ENCODE results near the gene TLR9. TPM values are rescaled to one million over a fixed set of nuclear protein-coding genes. Genes with fewer than 3 reads are reported as not detected.

The TLR9 gene
- total RNA-seq, 5 donors from 2014 or later (not counting 1 experiment from before 2014, with no cell fraction given), result 0.54 to 2.9 (median 2.1) TPM; not detected in 1

- POLR2A ChIA-PET, result interaction anchor here (0.5 to 1.6 kb wide), 3 partner anchors 10 to 37 kb away, joined by 3 to 4 read pairs (median 3); no protein-coding TSS in a partner anchor
- Histone ChIP-seq H3K27me3 (replicated peaks in 1 of 2; ENCODE audit: control insufficient read depth in 2 of 2, extremely low read depth in 1 of 2, insufficient read depth in 2 of 2, low read length in 1 of 2) (no peaks in the 10 kb centered on the region), H3K27ac (ENCODE audit: low read length) (peak overlapping the region; percentile 83), H3K4me1 (ENCODE audit: control insufficient read depth in 1 of 2, extremely low read depth in 1 of 2, insufficient read depth in 2 of 2, low read length in 2 of 2) (peaks cover 52 to 74% of the 10 kb centered on the region in 2 experiments), H3K4me3 (ENCODE audit: control insufficient read depth in 1 of 2, extremely low read depth in 1 of 2, low read length in 1 of 2) (no peak overlapping the region), H3K36me3 (ENCODE audit: control insufficient read depth in 2 of 2, extremely low read depth in 1 of 2, insufficient read depth in 1 of 2, low read length in 1 of 2) (peaks cover 0 to 9% of the 10 kb centered on the region in 2 donors), H3K9me3 (no peaks in the 10 kb centered on the region)
- DNase-seq (peak in 1 of 35 experiments; percentile 43), ATAC-seq (replicated peaks in 1 of 4) (no peak)
- Mint-ChIP-seq H3K9me3 (no peaks in the 10 kb centered on the region), H3K36me3 (no peaks in the 10 kb centered on the region), H3K27me3 (no peaks in the 10 kb centered on the region), H3K4me3 (peak overlapping the region; percentile 91 to 98 (median 97)), H3K27ac (peak overlapping the region; percentile 89 to 91), H3K4me1 (peaks cover 76 to 82% (median 79%) of the 10 kb centered on the region in 3 donors)
- CTCF ChIA-PET, result interaction anchor here in 1 of 2 donors (0.7 to 1.8 kb wide), 11 partner anchors 10 to 98 kb away, joined by 3 to 15 read pairs (median 4); partner anchors contain the start of gene WDR82
- WGBS (ENCODE audit: insufficient coverage), result 75% methylated on average over 2 of the region's 4 CpGs
Observed at GRCh38 chr3:52240886-52241370, 15.5 kb upstream of the TLR9 start.

- CTCF ChIA-PET, result interaction anchor here (0.6 to 1.8 kb wide), 11 partner anchors 9 to 173 kb away, joined by 3 to 15 read pairs (median 4); partner anchors contain the start of gene WDR82 (in 1 of the 2)
- Histone ChIP-seq H3K27me3 (replicated peaks in 1 of 2; ENCODE audit: control insufficient read depth in 2 of 2, extremely low read depth in 1 of 2, insufficient read depth in 2 of 2, low read length in 1 of 2) (no peaks in the 10 kb centered on the region), H3K9me3 (no peaks in the 10 kb centered on the region), H3K4me1 (ENCODE audit: control insufficient read depth in 1 of 2, extremely low read depth in 1 of 2, insufficient read depth in 2 of 2, low read length in 2 of 2) (peaks cover 54 to 77% of the 10 kb centered on the region in 2 experiments), H3K27ac (ENCODE audit: low read length) (peak overlapping the region; percentile 83), H3K4me3 (ENCODE audit: control insufficient read depth in 1 of 2, extremely low read depth in 1 of 2, low read length in 1 of 2) (peak overlapping the region; percentile 84 to 99), H3K36me3 (ENCODE audit: control insufficient read depth in 2 of 2, extremely low read depth in 1 of 2, insufficient read depth in 1 of 2, low read length in 1 of 2) (peaks cover 0 to 14% of the 10 kb centered on the region in 2 donors)
- DNase-seq, result peak in 11 of 35 experiments; percentile 29 to 67 (median 42)
- Mint-ChIP-seq H3K4me3 (peak overlapping the region; percentile 91 to 98 (median 97)), H3K27ac (peak overlapping the region; percentile 89 to 91), H3K27me3 (no peaks in the 10 kb centered on the region), H3K9me3 (no peaks in the 10 kb centered on the region), H3K4me1 (peaks cover 81 to 87% (median 84%) of the 10 kb centered on the region in 3 donors), H3K36me3 (peaks cover 4% of the 10 kb centered on the region)
- 71% methylated on average over 1 of the region's 1 CpG for WGBS (ENCODE audit: insufficient coverage)
- POLR2A ChIA-PET, result interaction anchor here in 1 of 2 donors (0.5 to 1.6 kb wide), 3 partner anchors 12 to 37 kb away, joined by 3 to 4 read pairs (median 4); no protein-coding TSS in a partner anchor
- ATAC-seq (replicated peaks in 1 of 4), result peak in 2 of 4 experiments; percentile 10 to 17
Observed at GRCh38 chr3:52240059-52240885, 14.8 kb upstream of the TLR9 start.

- ATAC-seq (replicated peaks in 1 of 4) (peak; percentile 83 to 93 (median 88)), DNase-seq (peak; percentile 73 to 93 (median 83))
- peak within 1 kb of the TSS; percentile 95 for H3K27ac Mint-ChIP-seq
- Histone ChIP-seq H3K4me3 (ENCODE audit: control insufficient read depth in 1 of 2, extremely low read depth in 1 of 2, low read length in 1 of 2) (peak within 1 kb of the TSS; percentile 84 to 99), H3K36me3 (ENCODE audit: control insufficient read depth in 2 of 2, extremely low read depth in 1 of 2, insufficient read depth in 1 of 2, low read length in 1 of 2) (peaks cover 3 to 26% of the 10 kb centered on the region in 2 donors), H3K4me1 (ENCODE audit: control insufficient read depth in 1 of 2, extremely low read depth in 1 of 2, insufficient read depth in 2 of 2, low read length in 2 of 2) (peaks cover 48 to 77% of the 10 kb centered on the region in 2 experiments), H3K27ac (ENCODE audit: low read length) (peak within 1 kb of the TSS; percentile 83), H3K9me3 (no peaks in the 10 kb centered on the region), H3K27me3 (replicated peaks in 1 of 2; ENCODE audit: control insufficient read depth in 2 of 2, extremely low read depth in 1 of 2, insufficient read depth in 2 of 2, low read length in 1 of 2) (no peaks in the 10 kb centered on the region)
- H3K27me3 Mint-ChIP-seq, result no peaks in the 10 kb centered on the region
- no peaks in the 10 kb centered on the region for H3K9me3 Mint-ChIP-seq
- H3K4me3 Mint-ChIP-seq, result peak within 1 kb of the TSS; percentile 91 to 98 (median 97)
- ChIA-PET CTCF (interaction anchor here in 1 of 2 donors (0.6 to 1.8 kb wide), 8 partner anchors 15 to 100 kb away, joined by 3 to 8 read pairs (median 4); partner anchors contain the start of gene WDR82), POLR2A (interaction anchor here (0.6 to 1.0 kb wide), 5 partner anchors 15 to 38 kb away, joined by 3 to 5 read pairs (median 4); no protein-coding TSS in a partner anchor)
- H3K4me1 Mint-ChIP-seq, result peaks cover 78 to 85% (median 80%) of the 10 kb centered on the region in 3 donors
- peaks cover 8% of the 10 kb centered on the region for H3K36me3 Mint-ChIP-seq
- WGBS (ENCODE audit: insufficient coverage), result under 1% methylated on average over 70 of the region's 92 CpGs
Observed at GRCh38 chr3:52238761-52239701, 13.6 kb upstream of the TLR9 start, which contains the start of gene TWF2. Gene TWF2 (minus strand): TSS chr3:52239158. CDS start chr3:52239016, 142 bp downstream.

GRCh38 chr3:52238193-52238760, 12.8 kb upstream of the TLR9 start:
- H3K9me3 Mint-ChIP-seq, result no peaks in the 10 kb centered on the region
- Histone ChIP-seq H3K27me3 (replicated peaks in 1 of 2; ENCODE audit: control insufficient read depth in 2 of 2, extremely low read depth in 1 of 2, insufficient read depth in 2 of 2, low read length in 1 of 2) (no peaks in the 10 kb centered on the region), H3K36me3 (ENCODE audit: control insufficient read depth in 2 of 2, extremely low read depth in 1 of 2, insufficient read depth in 1 of 2, low read length in 1 of 2) (peaks cover 3 to 31% of the 10 kb centered on the region in 2 donors), H3K27ac (ENCODE audit: low read length) (peak overlapping the region; percentile 25), H3K4me1 (ENCODE audit: control insufficient read depth in 1 of 2, extremely low read depth in 1 of 2, insufficient read depth in 2 of 2, low read length in 2 of 2) (peaks cover 47 to 76% of the 10 kb centered on the region in 2 experiments), H3K9me3 (no peaks in the 10 kb centered on the region), H3K4me3 (ENCODE audit: control insufficient read depth in 1 of 2, extremely low read depth in 1 of 2, low read length in 1 of 2) (peak overlapping the region; percentile 84 to 99)
- ChIA-PET POLR2A (interaction anchor here (0.6 to 1.0 kb wide), 3 partner anchors 15 to 39 kb away, joined by 3 to 5 read pairs (median 4); no protein-coding TSS in a partner anchor), CTCF (interaction anchor here in 1 of 2 donors (0.7 to 1.8 kb wide), 8 partner anchors 15 to 101 kb away, joined by 3 to 8 read pairs (median 4); partner anchors contain the start of gene WDR82)
- no peak for DNase-seq
- H3K36me3 Mint-ChIP-seq, result peaks cover 11% of the 10 kb centered on the region
- peaks cover 74 to 83% (median 79%) of the 10 kb centered on the region in 3 donors for H3K4me1 Mint-ChIP-seq
- peak overlapping the region; percentile 95 for H3K27ac Mint-ChIP-seq
- H3K27me3 Mint-ChIP-seq, result no peaks in the 10 kb centered on the region
- no peak for ATAC-seq (replicated peaks in 1 of 4)
- under 1% methylated on average over 8 of the region's 11 CpGs for WGBS (ENCODE audit: insufficient coverage)
- H3K4me3 Mint-ChIP-seq, result peak overlapping the region; percentile 91 to 98 (median 97)

GRCh38 chr3:52237657-52238172, 12.3 kb upstream of the TLR9 start:
- POLR2A ChIA-PET, result interaction anchor here in 1 of 2 donors (0.6 kb wide), 1 partner anchor 16 kb away, joined by 5 read pairs; no protein-coding TSS in a partner anchor
- Histone ChIP-seq H3K36me3 (ENCODE audit: control insufficient read depth in 2 of 2, extremely low read depth in 1 of 2, insufficient read depth in 1 of 2, low read length in 1 of 2) (peaks cover 3 to 37% of the 10 kb centered on the region in 2 donors), H3K4me1 (ENCODE audit: control insufficient read depth in 1 of 2, extremely low read depth in 1 of 2, insufficient read depth in 2 of 2, low read length in 2 of 2) (peaks cover 50 to 81% of the 10 kb centered on the region in 2 experiments), H3K4me3 (ENCODE audit: control insufficient read depth in 1 of 2, extremely low read depth in 1 of 2, low read length in 1 of 2) (peak overlapping the region; percentile 84 to 99), H3K27me3 (replicated peaks in 1 of 2; ENCODE audit: control insufficient read depth in 2 of 2, extremely low read depth in 1 of 2, insufficient read depth in 2 of 2, low read length in 1 of 2) (no peaks in the 10 kb centered on the region), H3K27ac (ENCODE audit: low read length) (peak overlapping the region; percentile 25), H3K9me3 (no peaks in the 10 kb centered on the region)
- Mint-ChIP-seq H3K4me1 (peaks cover 77 to 85% (median 81%) of the 10 kb centered on the region in 3 donors), H3K27me3 (no peaks in the 10 kb centered on the region), H3K9me3 (no peaks in the 10 kb centered on the region), H3K4me3 (peak overlapping the region; percentile 91 to 98 (median 97)), H3K27ac (peak overlapping the region; percentile 95), H3K36me3 (peaks cover 11% of the 10 kb centered on the region)
- DNase-seq (no peak), ATAC-seq (replicated peaks in 1 of 4) (no peak)
- WGBS (ENCODE audit: insufficient coverage), result 54% methylated on average over 6 of the region's 8 CpGs
- CTCF ChIA-PET, result interaction anchor here (0.6 to 1.8 kb wide), 5 partner anchors 15 to 101 kb away, joined by 3 to 8 read pairs (median 5); partner anchors contain the start of gene WDR82 (in 1 of the 2)
